Measurements from ENCODE around the gene FRMD1. TPM values are rescaled to one million over a fixed set of nuclear protein-coding genes. Genes with fewer than 3 reads are reported as not detected.

The FRMD1 gene
- total RNA-seq, 1 donor from 2014 or later: 0.09 TPM

DNA sequence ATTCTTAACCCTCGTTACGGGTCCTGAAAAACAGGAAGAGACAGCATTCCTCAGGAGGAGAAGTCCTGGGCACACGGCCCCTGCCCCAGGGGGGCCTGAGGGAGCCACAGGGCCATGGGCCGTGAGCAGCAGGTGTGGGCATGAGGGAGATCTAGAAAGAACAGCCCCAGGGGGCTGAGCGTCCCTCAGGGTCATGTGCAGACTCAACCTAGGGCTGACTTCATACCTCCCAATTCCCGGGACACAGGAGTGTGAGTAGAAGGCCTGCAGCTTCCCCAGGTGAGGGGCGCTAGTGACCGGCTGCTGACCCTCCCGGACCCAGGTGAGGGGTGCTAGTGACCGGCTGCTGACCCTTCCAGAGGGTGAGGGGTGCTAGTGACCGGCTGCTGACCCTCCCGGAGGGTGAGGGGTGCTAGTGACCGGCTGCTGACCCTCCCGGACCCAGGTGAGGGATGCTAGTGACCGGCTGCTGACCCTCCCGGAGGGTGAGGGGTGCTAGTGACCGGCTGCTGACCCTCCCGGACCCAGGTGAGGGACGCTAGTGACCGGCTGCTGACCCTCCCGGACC lies 35.1 kb downstream of the FRMD1 start:
- H3K4me1 ChIP-seq: peaks cover 6% of the 10 kb centered on the region
- TF ChIP-seq CTCF (IDR thresholded peaks at IDR 0.05): no peak
- DNase-seq (peak; percentile 52), ATAC-seq (no peak)
- H3K36me3 ChIP-seq: no peaks in the 10 kb centered on the region
- H3K27ac ChIP-seq: no peak overlapping the region
- intact Hi-C loops (cut with DNase I): no loop called here
- H3K4me3 ChIP-seq: no peak overlapping the region
- H3K27me3 ChIP-seq: no peaks in the 10 kb centered on the region
- H3K9me3 ChIP-seq: peaks cover 14% of the 10 kb centered on the region

- H3K27me3 ChIP-seq: no peaks in the 10 kb centered on the region
- H3K36me3 ChIP-seq: no peaks in the 10 kb centered on the region
- ATAC-seq (no peak), DNase-seq (peak; percentile 55)
- no peak overlapping the region for H3K27ac ChIP-seq
- peaks cover 14% of the 10 kb centered on the region for H3K9me3 ChIP-seq
- intact Hi-C loops (cut with DNase I): no loop called here
- H3K4me3 ChIP-seq: no peak overlapping the region
- TF ChIP-seq CTCF (IDR thresholded peaks at IDR 0.05): no peak
- peaks cover 6% of the 10 kb centered on the region for H3K4me1 ChIP-seq
These were observed 35.7 kb downstream of the FRMD1 start for GRCh38 chr6:168043193-168043847.

GRCh38 chr6:168042426-168043192 lies 36.4 kb downstream of the FRMD1 start:
- Histone ChIP-seq H3K4me1 (peaks cover 6% of the 10 kb centered on the region), H3K9me3 (peaks cover 14% of the 10 kb centered on the region), H3K4me3 (no peak overlapping the region), H3K27me3 (no peaks in the 10 kb centered on the region), H3K27ac (no peak overlapping the region), H3K36me3 (no peaks in the 10 kb centered on the region)
- intact Hi-C loops (cut with DNase I): no loop called here
- DNase-seq: peak; percentile 57
- ATAC-seq: no peak
- no peak for TF ChIP-seq CTCF (IDR thresholded peaks at IDR 0.05)

DNA sequence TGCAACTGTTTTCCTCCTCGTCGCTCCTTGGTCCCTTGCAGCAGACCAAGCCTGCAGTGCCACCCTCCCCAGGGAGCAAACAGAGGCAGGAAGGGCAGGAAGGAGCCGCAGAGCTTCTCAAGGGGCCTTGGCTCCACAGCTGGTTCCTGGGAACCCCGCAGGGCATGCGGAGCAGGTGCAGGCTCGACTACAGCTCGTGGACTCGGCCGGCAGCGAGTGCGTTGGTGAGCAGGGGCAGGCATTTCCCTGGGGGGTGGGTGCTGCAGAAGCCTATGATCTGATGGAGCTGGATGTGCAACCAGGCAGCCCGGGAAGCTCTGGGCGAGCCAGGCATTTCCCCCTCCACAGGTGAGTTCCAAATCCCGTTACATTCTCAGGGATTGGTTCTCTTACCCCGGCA lies 37.1 kb downstream of the FRMD1 start:
- no peaks in the 10 kb centered on the region for H3K36me3 ChIP-seq
- intact Hi-C loops (cut with DNase I): no loop called here
- no peak overlapping the region for H3K27ac ChIP-seq
- ATAC-seq: no peak
- H3K4me1 ChIP-seq: peaks cover 6% of the 10 kb centered on the region
- no peaks in the 10 kb centered on the region for H3K27me3 ChIP-seq
- H3K9me3 ChIP-seq: peaks cover 14% of the 10 kb centered on the region
- H3K4me3 ChIP-seq: no peak overlapping the region
- peak; percentile 59 for DNase-seq
- TF ChIP-seq CTCF (IDR thresholded peaks at IDR 0.05): no peak

DNA sequence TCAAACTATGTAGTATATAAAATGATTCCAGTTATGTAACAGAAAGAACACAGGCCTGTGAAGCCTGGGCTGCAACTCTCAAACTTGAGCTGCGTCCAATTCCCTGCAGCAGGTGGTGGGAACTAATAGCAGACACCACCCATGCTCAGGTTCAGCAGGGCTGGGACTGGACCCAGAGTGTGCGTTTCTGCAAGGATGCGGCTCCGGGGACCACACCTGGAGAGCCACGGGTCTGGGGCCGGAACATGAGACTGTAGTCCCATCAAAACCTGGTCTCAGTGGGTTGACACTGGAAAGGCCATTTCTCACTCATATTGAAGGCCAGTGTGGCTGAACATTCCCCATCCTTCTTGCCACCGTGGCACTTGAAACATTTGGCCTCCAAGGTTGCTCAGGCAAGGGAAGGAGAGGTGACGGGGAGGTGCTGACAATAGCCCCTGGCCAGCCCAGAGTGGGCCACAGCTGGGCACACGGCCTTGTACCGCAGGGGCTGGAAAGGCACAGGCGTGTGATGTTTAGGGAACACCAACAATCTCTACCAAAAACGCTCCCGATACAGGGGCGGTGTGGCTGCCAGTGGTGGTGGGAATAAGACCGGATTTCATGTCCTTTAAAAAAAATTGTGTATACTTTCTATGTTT lies 38.0 kb downstream of the FRMD1 start:
- H3K27ac ChIP-seq: no peak overlapping the region
- no peaks in the 10 kb centered on the region for H3K4me1 ChIP-seq
- no peaks in the 10 kb centered on the region for H3K27me3 ChIP-seq
- peaks cover 14% of the 10 kb centered on the region for H3K9me3 ChIP-seq
- ATAC-seq (no peak), DNase-seq (no peak)
- TF ChIP-seq CTCF (IDR thresholded peaks at IDR 0.05): no peak
- intact Hi-C loops (cut with DNase I): no loop called here
- no peaks in the 10 kb centered on the region for H3K36me3 ChIP-seq
- no peak overlapping the region for H3K4me3 ChIP-seq

Data from upper lobe of right lung (tissue), 1 donor.